Esophagus squamous epithelium (tissue), 5 donors: ENCODE results near the gene NELL1. TPM values are rescaled to one million over a fixed set of nuclear protein-coding genes. Genes with fewer than 3 reads are reported as not detected.

Experiments
- DNase-seq: peaks from one replicate; lab custom pipeline; 2025; lab: John Stamatoyannopoulos, UW
- H3K27ac ChIP-seq, 4 donors: fragments of 200-600 bp; sonication (generic); one replicate each; pipeline ENCODE4 v1.5.1; 2016 to 2019; ENCODE audit warnings: mild to moderate bottlenecking in 1 of 4
- H3K27me3 ChIP-seq, 4 donors: fragments of 200-600 bp; sonication (generic); 1 replicate in 3 of 4; 2 replicates in 1 of 4; pipeline versions ENCODE4 v1.5.1 to v1.6.0; 2017 to 2021; ENCODE audit warnings: antibody characterized with exemption in 1 of 4
- H3K36me3 ChIP-seq, 3 donors: fragments of 200-600 bp; sonication (generic); one replicate each; pipeline ENCODE4 v1.5.1; 2016 to 2019
- H3K4me1 ChIP-seq, 3 donors: fragments of 200-600 bp; sonication (generic); one replicate each; pipeline ENCODE4 v1.5.1; 2017 to 2019
- H3K4me3 ChIP-seq, 4 donors: fragments of 200-600 bp; sonication (generic); 1 replicate in 3 of 4; 2 replicates in 1 of 4; pipeline ENCODE4 v1.5.1; 2016 to 2019; ENCODE audit warnings: mild to moderate bottlenecking in 2 of 4, moderate library complexity in 1 of 4
- H3K9me3 ChIP-seq, 3 donors: fragments of 200-600 bp; sonication (generic); one replicate each; pipeline ENCODE4 v1.5.1; 2016 to 2019
- POLR2A ChIP-seq, 4 donors: fragments of 450-650 bp; IDR thresholded peaks; one replicate each; pipeline ENCODE4 v1.6.1; 2017; ENCODE audit warnings: antibody characterized with exemption in 4 of 4, mild to moderate bottlenecking in 4 of 4, moderate library complexity in 3 of 4
- WGBS, 2 donors: methylation state at CpG; one replicate each; pipeline ENCODE4 v1.1.5; 2018; 5-methylcytosine and 5-hydroxymethylcytosine counted together
- intact Hi-C: fragments of 100-400 bp; cut with DNase I; formaldehyde crosslinking; loops from one replicate; pipeline ENCODE4 v1.15.0; 2022
- total RNA-seq, 4 donors: library from RNA; depleted of rRNA; stranded (reverse); fragments of >200 nt; gene quantifications; one replicate each; pipeline ENCODE4 v1.1.0, GENCODE V29; 2016
- TF ChIP-seq, protein P1 (sequence below), 6 experiments: fragments of 450-650 bp in 4 of 6; fragments of 200-600 bp in 2 of 6; sonication (generic) in 2 of 6; IDR thresholded peaks; one replicate each; pipeline ENCODE4 v1.5.1; 2016 to 2019; ENCODE audit warnings: antibody characterized with exemption in 6 of 6, mild to moderate bottlenecking in 4 of 6, moderate library complexity in 4 of 6
- donor health status: DM: yes; HTN: yes; CAD: no.

The NELL1 gene
- total RNA-seq, 4 donors from 2014 or later = 1.5 TPM; not detected in 3

- Histone ChIP-seq H3K36me3 (no peaks in the 10 kb centered on the region), H3K27me3 (no peaks in the 10 kb centered on the region), H3K4me3 (no peak overlapping the region), H3K4me1 (no peaks in the 10 kb centered on the region), H3K9me3 (no peaks in the 10 kb centered on the region), H3K27ac (no peak overlapping the region)
- intact Hi-C loops = no loop called here
- DNase-seq = no peak
- WGBS, 2 donors = 23 to 70% methylated on average over 1 to 2 of the region's 2 CpGs
- TF ChIP-seq, protein P1, sequence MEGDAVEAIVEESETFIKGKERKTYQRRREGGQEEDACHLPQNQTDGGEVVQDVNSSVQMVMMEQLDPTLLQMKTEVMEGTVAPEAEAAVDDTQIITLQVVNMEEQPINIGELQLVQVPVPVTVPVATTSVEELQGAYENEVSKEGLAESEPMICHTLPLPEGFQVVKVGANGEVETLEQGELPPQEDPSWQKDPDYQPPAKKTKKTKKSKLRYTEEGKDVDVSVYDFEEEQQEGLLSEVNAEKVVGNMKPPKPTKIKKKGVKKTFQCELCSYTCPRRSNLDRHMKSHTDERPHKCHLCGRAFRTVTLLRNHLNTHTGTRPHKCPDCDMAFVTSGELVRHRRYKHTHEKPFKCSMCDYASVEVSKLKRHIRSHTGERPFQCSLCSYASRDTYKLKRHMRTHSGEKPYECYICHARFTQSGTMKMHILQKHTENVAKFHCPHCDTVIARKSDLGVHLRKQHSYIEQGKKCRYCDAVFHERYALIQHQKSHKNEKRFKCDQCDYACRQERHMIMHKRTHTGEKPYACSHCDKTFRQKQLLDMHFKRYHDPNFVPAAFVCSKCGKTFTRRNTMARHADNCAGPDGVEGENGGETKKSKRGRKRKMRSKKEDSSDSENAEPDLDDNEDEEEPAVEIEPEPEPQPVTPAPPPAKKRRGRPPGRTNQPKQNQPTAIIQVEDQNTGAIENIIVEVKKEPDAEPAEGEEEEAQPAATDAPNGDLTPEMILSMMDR (IDR thresholded peaks at IDR 0.05) = no peak
- no peak for TF ChIP-seq POLR2A (IDR thresholded peaks at IDR 0.05)
Observed at GRCh38 chr11:20824773-20825172, 155.4 kb downstream of the NELL1 start.

- H3K4me3 ChIP-seq = no peak overlapping the region
- H3K27ac ChIP-seq = no peak overlapping the region
- WGBS, 2 donors = 59 to 63% methylated on average over 3 of the region's 3 CpGs
- H3K27me3 ChIP-seq = no peaks in the 10 kb centered on the region
- no peaks in the 10 kb centered on the region for H3K36me3 ChIP-seq
- TF ChIP-seq POLR2A (IDR thresholded peaks at IDR 0.05) = no peak
- TF ChIP-seq, protein P1 (IDR thresholded peaks at IDR 0.05) = no peak
- intact Hi-C loops = no loop called here
- DNase-seq = no peak
- H3K4me1 ChIP-seq = no peaks in the 10 kb centered on the region
- no peaks in the 10 kb centered on the region for H3K9me3 ChIP-seq
Observed at GRCh38 chr11:20835561-20835960, 166.2 kb downstream of the NELL1 start.

GRCh38 chr11:20839231-20839630 is 169.8 kb downstream of the NELL1 start:
- no peak for TF ChIP-seq POLR2A (IDR thresholded peaks at IDR 0.05)
- TF ChIP-seq, protein P1 (IDR thresholded peaks at IDR 0.05) = no peak
- H3K9me3 ChIP-seq = no peaks in the 10 kb centered on the region
- no peak overlapping the region for H3K4me3 ChIP-seq
- H3K36me3 ChIP-seq = no peaks in the 10 kb centered on the region
- no peak for DNase-seq
- H3K27ac ChIP-seq = no peak overlapping the region
- intact Hi-C loops = no loop called here
- H3K4me1 ChIP-seq = no peaks in the 10 kb centered on the region
- 36 to 40% methylated on average over 3 of the region's 3 CpGs for WGBS, 2 donors
- no peaks in the 10 kb centered on the region for H3K27me3 ChIP-seq

DNA sequence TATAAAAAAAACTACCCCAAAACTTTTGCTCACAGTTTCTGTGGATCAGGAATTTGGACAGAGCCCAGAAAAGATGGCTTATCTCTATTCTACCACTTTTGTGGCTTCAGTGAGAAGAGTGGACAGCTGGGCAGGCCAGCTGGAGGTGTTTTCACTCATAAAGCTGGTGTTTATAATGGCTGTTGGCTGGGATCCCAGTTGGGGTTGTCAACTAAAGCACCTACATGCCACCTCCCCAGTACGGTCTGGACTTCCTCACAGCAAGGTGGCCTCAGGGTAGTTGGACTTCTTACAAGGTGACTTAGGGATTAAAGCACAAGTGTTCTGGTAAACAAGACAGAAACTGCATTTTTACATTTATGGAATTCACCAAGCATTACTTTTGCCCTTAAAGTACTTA is 171.0 kb downstream of the NELL1 start:
- Histone ChIP-seq H3K9me3 (no peaks in the 10 kb centered on the region), H3K36me3 (no peaks in the 10 kb centered on the region), H3K4me3 (no peak overlapping the region), H3K27me3 (no peaks in the 10 kb centered on the region), H3K4me1 (no peaks in the 10 kb centered on the region), H3K27ac (no peak overlapping the region)
- no peak for DNase-seq
- 15 to 80% methylated on average over 1 of the region's 1 CpG for WGBS, 2 donors
- TF ChIP-seq POLR2A (IDR thresholded peaks at IDR 0.05) = no peak
- TF ChIP-seq, protein P1 (IDR thresholded peaks at IDR 0.05) = no peak
- intact Hi-C loops = no loop called here

- no peak for DNase-seq
- 77 to 84% methylated on average over 2 of the region's 2 CpGs for WGBS, 2 donors
- Histone ChIP-seq H3K9me3 (no peaks in the 10 kb centered on the region), H3K4me3 (no peak overlapping the region), H3K4me1 (no peaks in the 10 kb centered on the region), H3K36me3 (no peaks in the 10 kb centered on the region), H3K27me3 (no peaks in the 10 kb centered on the region), H3K27ac (no peak overlapping the region)
- no peak for TF ChIP-seq POLR2A (IDR thresholded peaks at IDR 0.05)
- TF ChIP-seq, protein P1 (IDR thresholded peaks at IDR 0.05) = no peak
- intact Hi-C loops = no loop called here
Observed at GRCh38 chr11:20844216-20844615, 174.8 kb downstream of the NELL1 start.
